Measurements from ENCODE around the gene ANKRD53.
"Not testable (repeated sequence)": the region's sequence is repeated elsewhere in the genome, so short reads cannot be mapped to it uniquely, and the experiment has no call there.

The ANKRD53 gene

GRCh38 chr2:71018625-71019024 is 40.2 kb downstream of the ANKRD53 start:
- no peak for DNase-seq

GRCh38 chr2:71019989-71020388 is 41.6 kb downstream of the ANKRD53 start:
- DNase-seq: not testable (repeated sequence)

GRCh38 chr2:71021394-71021793 is 43.0 kb downstream of the ANKRD53 start:
- DNase-seq: not testable (repeated sequence)

- DNase-seq: peak; percentile 73
These were observed 45.3 kb downstream of the ANKRD53 start for GRCh38 chr2:71023553-71024243.

All from CD4-positive, alpha-beta T cell treated with Interleukin-15 for 1 hour (primary cell).